A673 (cell line): Measurements from ENCODE around the gene FXN.

Source experiments
- EZH2 ChIP-seq: fragments of 200-600 bp; sonication (generic); IDR thresholded peaks from 2 replicates; pipeline ENCODE4 v1.6.1; 2017; ENCODE audit warnings: borderline replicate concordance, low read depth, mild to moderate bottlenecking, mixed read lengths, antibody characterized with exemption, low read length; ENCODE audit not compliant: poor library complexity, severe bottlenecking
- TF ChIP-seq, protein P1 (sequence below): fragments of 300-800, 200-600 bp; sonication (generic); conservative IDR thresholded peaks from 2 replicates; pipeline ENCODE4 v1.5.1; 2017; ENCODE audit warnings: low read depth, mild to moderate bottlenecking, antibody characterized with exemption, low read length, moderate library complexity, mixed read lengths

DNA sequence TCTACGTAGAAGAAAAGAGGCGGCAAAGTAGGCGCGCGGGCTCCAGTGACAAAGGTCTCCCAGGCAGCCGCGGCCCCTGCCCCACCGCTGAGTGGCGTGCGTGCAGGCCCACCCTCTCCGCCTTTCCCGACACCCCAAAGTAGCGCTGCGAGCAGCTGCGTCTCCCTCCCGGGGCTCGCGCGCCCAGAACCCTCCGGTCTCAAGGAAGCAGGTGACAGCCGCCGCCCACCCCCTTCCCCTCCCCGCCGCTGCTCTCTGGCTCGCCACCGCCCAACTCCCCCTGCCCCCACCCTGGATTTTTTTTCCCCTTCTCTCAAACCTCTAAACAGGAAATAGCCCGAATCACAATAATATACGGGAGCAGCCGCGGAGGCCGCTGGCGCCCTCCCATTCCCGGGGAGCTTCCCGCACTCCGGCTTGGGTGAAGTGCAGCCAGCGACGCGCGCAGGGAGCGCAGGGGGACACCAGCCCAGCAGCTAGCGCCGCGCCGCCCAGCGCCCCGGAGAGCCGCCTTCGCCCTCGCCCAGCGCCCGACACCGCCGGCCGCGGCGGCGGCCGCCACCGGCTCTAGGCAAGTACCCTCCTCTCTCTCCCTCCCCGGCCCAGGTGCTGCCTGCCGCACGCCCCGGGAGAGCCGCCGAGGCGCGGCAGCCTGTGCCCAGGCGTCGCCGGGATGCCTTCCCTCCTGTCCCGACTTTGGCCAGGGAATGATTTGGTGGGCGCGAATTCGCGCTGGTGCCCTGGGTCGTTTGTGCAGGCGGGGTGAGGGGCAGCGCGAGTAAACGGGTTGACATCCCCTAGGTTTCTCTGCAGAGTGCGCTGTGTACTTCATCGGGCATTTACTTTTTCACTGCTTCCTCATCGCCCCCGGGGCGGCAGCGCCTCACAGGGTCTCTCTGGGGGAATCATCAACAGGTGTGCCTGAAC, 85.9 kb downstream of the FXN start:
- TF ChIP-seq, protein P1, sequence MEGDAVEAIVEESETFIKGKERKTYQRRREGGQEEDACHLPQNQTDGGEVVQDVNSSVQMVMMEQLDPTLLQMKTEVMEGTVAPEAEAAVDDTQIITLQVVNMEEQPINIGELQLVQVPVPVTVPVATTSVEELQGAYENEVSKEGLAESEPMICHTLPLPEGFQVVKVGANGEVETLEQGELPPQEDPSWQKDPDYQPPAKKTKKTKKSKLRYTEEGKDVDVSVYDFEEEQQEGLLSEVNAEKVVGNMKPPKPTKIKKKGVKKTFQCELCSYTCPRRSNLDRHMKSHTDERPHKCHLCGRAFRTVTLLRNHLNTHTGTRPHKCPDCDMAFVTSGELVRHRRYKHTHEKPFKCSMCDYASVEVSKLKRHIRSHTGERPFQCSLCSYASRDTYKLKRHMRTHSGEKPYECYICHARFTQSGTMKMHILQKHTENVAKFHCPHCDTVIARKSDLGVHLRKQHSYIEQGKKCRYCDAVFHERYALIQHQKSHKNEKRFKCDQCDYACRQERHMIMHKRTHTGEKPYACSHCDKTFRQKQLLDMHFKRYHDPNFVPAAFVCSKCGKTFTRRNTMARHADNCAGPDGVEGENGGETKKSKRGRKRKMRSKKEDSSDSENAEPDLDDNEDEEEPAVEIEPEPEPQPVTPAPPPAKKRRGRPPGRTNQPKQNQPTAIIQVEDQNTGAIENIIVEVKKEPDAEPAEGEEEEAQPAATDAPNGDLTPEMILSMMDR = 0 out of 2 replicates have a peak, but pooled peaks have one; percentile 10
- no peak for TF ChIP-seq EZH2
